ENCODE data around the gene MROH2A.

The MROH2A gene

GRCh38 chr2:233837694-233838229 lies 59.6 kb downstream of the MROH2A start:
- no peak for DNase-seq

GRCh38 chr2:233838251-233838650 lies 60.1 kb downstream of the MROH2A start:
- DNase-seq = no peak

GRCh38 chr2:233838726-233839446 lies 60.8 kb downstream of the MROH2A start:
- DNase-seq = no peak

- DNase-seq = no peak
Measured at GRCh38 chr2:233839447-233839820, 61.3 kb downstream of the MROH2A start.

- DNase-seq = no peak
Measured at GRCh38 chr2:233840520-233840919, 62.4 kb downstream of the MROH2A start.

- no peak for DNase-seq
Measured at GRCh38 chr2:233841183-233841582, 63.1 kb downstream of the MROH2A start.

GRCh38 chr2:233844064-233844807 lies 66.1 kb downstream of the MROH2A start:
- DNase-seq = no peak

GRCh38 chr2:233844836-233845235 lies 66.7 kb downstream of the MROH2A start:
- DNase-seq = no peak

- no peak for DNase-seq
Measured at GRCh38 chr2:233845301-233846060, 67.4 kb downstream of the MROH2A start.

GRCh38 chr2:233846387-233847247 lies 68.5 kb downstream of the MROH2A start:
- no peak for DNase-seq

GRCh38 chr2:233847248-233847898 lies 69.2 kb downstream of the MROH2A start:
- DNase-seq = no peak

GRCh38 chr2:233848276-233848675 lies 70.1 kb downstream of the MROH2A start:
- no peak for DNase-seq

GRCh38 chr2:233849607-233850271 lies 71.6 kb downstream of the MROH2A start:
- no peak for DNase-seq

GRCh38 chr2:233850745-233851144 lies 72.6 kb downstream of the MROH2A start:
- no peak for DNase-seq

GRCh38 chr2:233851169-233851568 lies 73.0 kb downstream of the MROH2A start:
- DNase-seq = no peak

- no peak for DNase-seq
Measured at GRCh38 chr2:233852056-233852455, 73.9 kb downstream of the MROH2A start.

- DNase-seq = no peak
Measured at GRCh38 chr2:233853353-233853752, 75.2 kb downstream of the MROH2A start.

- no peak for DNase-seq
Measured at GRCh38 chr2:233853883-233854240, 75.7 kb downstream of the MROH2A start.

- DNase-seq = peak; percentile 95
Measured at GRCh38 chr2:233854241-233854981, 76.3 kb downstream of the MROH2A start, which contains the start of gene HJURP. TSS of gene HJURP (minus strand) at chr2:233854535. CDS start at chr2:233854500, 35 bp downstream.

- no peak for DNase-seq
Measured at GRCh38 chr2:233855345-233855744, 77.2 kb downstream of the MROH2A start.
